HG03280 (cell line): ENCODE results near the gene DCD.
"Not testable (repeated sequence)": the region's sequence is repeated elsewhere in the genome, so short reads cannot be mapped to it uniquely, and the experiment has no call there.

ENCODE experiments used
- ATAC-seq: cut with Tn5 transposase; IDR thresholded peaks from one replicate; pipeline ENCODE4 v1.9.1; 2021; ENCODE audit warnings: mild to moderate bottlenecking, moderate library complexity; ENCODE audit not compliant: unreplicated experiment

Gene DCD

GRCh38 chr12:54648265-54648664, at the start of gene DCD:
Gene DCD (minus strand): TSS chr12:54648365. CDS start chr12:54648303, 62 bp downstream.
- ATAC-seq: no peak

GRCh38 chr12:54697851-54698250, 49.7 kb upstream of the DCD start:
- ATAC-seq: no peak

- no peak for ATAC-seq
Observed at GRCh38 chr12:54692353-54692752, 44.2 kb upstream of the DCD start.

GRCh38 chr12:54689984-54690383, 41.8 kb upstream of the DCD start:
- no peak for ATAC-seq

GRCh38 chr12:54689034-54689372, 40.8 kb upstream of the DCD start:
- no peak for ATAC-seq

GRCh38 chr12:54688309-54689033, 40.3 kb upstream of the DCD start:
- ATAC-seq: no peak

- no peak for ATAC-seq
Observed at GRCh38 chr12:54684636-54685630, 36.8 kb upstream of the DCD start.

- ATAC-seq: no peak
Observed at GRCh38 chr12:54683398-54683797, 35.2 kb upstream of the DCD start.

- no peak for ATAC-seq
Observed at GRCh38 chr12:54682674-54683073, 34.5 kb upstream of the DCD start.

- ATAC-seq: no peak
Observed at GRCh38 chr12:54680374-54680773, 32.2 kb upstream of the DCD start.

- no peak for ATAC-seq
Observed at GRCh38 chr12:54678131-54678530, 30.0 kb upstream of the DCD start.

- ATAC-seq: no peak
Observed at GRCh38 chr12:54667945-54668344, 19.8 kb upstream of the DCD start.

GRCh38 chr12:54666008-54666407, 17.8 kb upstream of the DCD start:
- ATAC-seq: no peak

GRCh38 chr12:54665022-54665635, 17.0 kb upstream of the DCD start:
- not testable (repeated sequence) for ATAC-seq

GRCh38 chr12:54663603-54664002, 15.4 kb upstream of the DCD start:
- no peak for ATAC-seq

GRCh38 chr12:54662026-54662425, 13.9 kb upstream of the DCD start:
- no peak for ATAC-seq

GRCh38 chr12:54661048-54661447, 12.9 kb upstream of the DCD start:
- ATAC-seq: no peak

- no peak for ATAC-seq
Observed at GRCh38 chr12:54660320-54660962, 12.3 kb upstream of the DCD start.

GRCh38 chr12:54658306-54659264, 10.4 kb upstream of the DCD start:
- peak; percentile 72 for ATAC-seq

- no peak for ATAC-seq
Observed at GRCh38 chr12:54657105-54657607, 9.0 kb upstream of the DCD start.
